Activated naive CD4-positive, alpha-beta T cell treated with anti-CD3 and anti-CD28 coated beads, Interleukin-2, amount 50 U/mL, for 24 hours (primary cell): ENCODE data around the gene VPS37D.
A peak's percentile ranks its signal among the peaks of the same experiment; 100 is the strongest.
"Not testable (repeated sequence)": the region's sequence is repeated elsewhere in the genome, so short reads cannot be mapped to it uniquely, and the experiment has no call there.

Experiments
- H3K27ac Mint-ChIP-seq: one replicate; pipeline ENCODE4 v1.8.0; 2021; ENCODE audit warnings: mild to moderate bottlenecking, mixed read lengths
- H3K27me3 Mint-ChIP-seq: one replicate; pipeline ENCODE4 v1.8.0; 2021; ENCODE audit warnings: mixed read lengths
- H3K36me3 Mint-ChIP-seq: one replicate; pipeline ENCODE4 v1.8.0; 2021; ENCODE audit warnings: mixed read lengths
- H3K4me1 Mint-ChIP-seq: one replicate; pipeline ENCODE4 v1.8.0; 2021; ENCODE audit warnings: mixed read lengths
- H3K4me3 Mint-ChIP-seq: one replicate; pipeline ENCODE4 v1.8.0; 2021; ENCODE audit warnings: mild to moderate bottlenecking, mixed read lengths
- H3K9me3 Mint-ChIP-seq: one replicate; pipeline ENCODE4 v1.8.0; 2021; ENCODE audit warnings: mixed read lengths

Gene VPS37D

GRCh38 chr7:73667344-73668102 is at the start of gene VPS37D:
TSS of gene VPS37D (plus strand) at chr7:73667831. CDS start at chr7:73667959, 128 bp downstream.
- peak within 1 kb of the TSS; percentile 69 for H3K4me3 Mint-ChIP-seq
- H3K27me3 Mint-ChIP-seq, result peaks cover 16% of the 10 kb centered on the region
- H3K9me3 Mint-ChIP-seq, result no peaks in the 10 kb centered on the region

GRCh38 chr7:73618538-73618937 is 49.1 kb upstream of the VPS37D start:
- H3K4me1 Mint-ChIP-seq, result no peaks in the 10 kb centered on the region
- peaks cover 20% of the 10 kb centered on the region for H3K27me3 Mint-ChIP-seq

More at GRCh38 chr7:73667344-73668102, at the start of gene VPS37D:
- Mint-ChIP-seq H3K36me3 (no peaks in the 10 kb centered on the region), H3K4me1 (peaks cover 6% of the 10 kb centered on the region), H3K27ac (peak within 1 kb of the TSS; percentile 4)

GRCh38 chr7:73619394-73619793 is 48.2 kb upstream of the VPS37D start:
- not testable (repeated sequence) for H3K27ac Mint-ChIP-seq, H3K4me3 Mint-ChIP-seq, H3K36me3 Mint-ChIP-seq, H3K9me3 Mint-ChIP-seq, H3K4me1 Mint-ChIP-seq
- peaks cover 16% of the 10 kb centered on the region for H3K27me3 Mint-ChIP-seq

More at GRCh38 chr7:73618538-73618937, 49.1 kb upstream of the VPS37D start:
- H3K27ac Mint-ChIP-seq, result no peak overlapping the region
- no peaks in the 10 kb centered on the region for H3K9me3 Mint-ChIP-seq
- H3K4me3 Mint-ChIP-seq, result no peak overlapping the region
- H3K36me3 Mint-ChIP-seq, result no peaks in the 10 kb centered on the region

GRCh38 chr7:73621168-73622063 is 46.2 kb upstream of the VPS37D start:
- no peaks in the 10 kb centered on the region for H3K4me1 Mint-ChIP-seq

GRCh38 chr7:73622527-73622908 is 45.1 kb upstream of the VPS37D start:
- Mint-ChIP-seq H3K9me3 (no peaks in the 10 kb centered on the region), H3K4me1 (no peaks in the 10 kb centered on the region), H3K36me3 (no peaks in the 10 kb centered on the region), H3K4me3 (no peak overlapping the region), H3K27me3 (peaks cover 24% of the 10 kb centered on the region), H3K27ac (no peak overlapping the region)

More at GRCh38 chr7:73621168-73622063, 46.2 kb upstream of the VPS37D start:
- Mint-ChIP-seq H3K9me3 (no peaks in the 10 kb centered on the region), H3K4me3 (no peak overlapping the region), H3K27ac (no peak overlapping the region), H3K27me3 (peaks cover 21% of the 10 kb centered on the region), H3K36me3 (no peaks in the 10 kb centered on the region)

- peaks cover 29% of the 10 kb centered on the region for H3K27me3 Mint-ChIP-seq
- no peak overlapping the region for H3K27ac Mint-ChIP-seq
- H3K9me3 Mint-ChIP-seq, result no peaks in the 10 kb centered on the region
- no peaks in the 10 kb centered on the region for H3K36me3 Mint-ChIP-seq
- peak overlapping the region; percentile 9 for H3K4me3 Mint-ChIP-seq
- H3K4me1 Mint-ChIP-seq, result no peaks in the 10 kb centered on the region
Observed at GRCh38 chr7:73622909-73623797, 44.5 kb upstream of the VPS37D start.

GRCh38 chr7:73623798-73624668 is 43.6 kb upstream of the VPS37D start, which contains the start of gene MLXIPL:
TSS of gene MLXIPL (minus strand) at chr7:73624522. CDS start at chr7:73624492, 30 bp downstream.
- H3K9me3 Mint-ChIP-seq, result no peaks in the 10 kb centered on the region

GRCh38 chr7:73624669-73625001 is 43.0 kb upstream of the VPS37D start:
- H3K9me3 Mint-ChIP-seq, result no peaks in the 10 kb centered on the region
- peaks cover 37% of the 10 kb centered on the region for H3K27me3 Mint-ChIP-seq
- H3K4me1 Mint-ChIP-seq, result no peaks in the 10 kb centered on the region
- H3K4me3 Mint-ChIP-seq, result peak overlapping the region; percentile 33
- no peak overlapping the region for H3K27ac Mint-ChIP-seq
- no peaks in the 10 kb centered on the region for H3K36me3 Mint-ChIP-seq

More at GRCh38 chr7:73623798-73624668, 43.6 kb upstream of the VPS37D start, which contains the start of gene MLXIPL:
- Mint-ChIP-seq H3K4me1 (no peaks in the 10 kb centered on the region), H3K27ac (no peak within 1 kb of the TSS), H3K4me3 (peak within 1 kb of the TSS; percentile 33), H3K36me3 (no peaks in the 10 kb centered on the region), H3K27me3 (peaks cover 34% of the 10 kb centered on the region)

- Mint-ChIP-seq H3K27ac (no peak overlapping the region), H3K4me1 (no peaks in the 10 kb centered on the region), H3K4me3 (no peak overlapping the region), H3K36me3 (no peaks in the 10 kb centered on the region), H3K27me3 (peaks cover 36% of the 10 kb centered on the region), H3K9me3 (no peaks in the 10 kb centered on the region)
Observed at GRCh38 chr7:73625276-73625675, 42.4 kb upstream of the VPS37D start.

- Mint-ChIP-seq H3K9me3 (no peaks in the 10 kb centered on the region), H3K4me3 (no peak overlapping the region), H3K36me3 (no peaks in the 10 kb centered on the region), H3K4me1 (no peaks in the 10 kb centered on the region), H3K27ac (peak overlapping the region; percentile 65), H3K27me3 (peaks cover 32% of the 10 kb centered on the region)
Observed at GRCh38 chr7:73626814-73627213, 40.8 kb upstream of the VPS37D start.

GRCh38 chr7:73628504-73628903 is 39.1 kb upstream of the VPS37D start:
- Mint-ChIP-seq H3K4me1 (no peaks in the 10 kb centered on the region), H3K27ac (no peak overlapping the region), H3K4me3 (no peak overlapping the region), H3K36me3 (no peaks in the 10 kb centered on the region), H3K27me3 (peaks cover 28% of the 10 kb centered on the region), H3K9me3 (no peaks in the 10 kb centered on the region)

GRCh38 chr7:73631558-73631957 is 36.1 kb upstream of the VPS37D start:
- H3K27me3 Mint-ChIP-seq, result peaks cover 28% of the 10 kb centered on the region
- no peaks in the 10 kb centered on the region for H3K36me3 Mint-ChIP-seq
- no peak overlapping the region for H3K27ac Mint-ChIP-seq
- no peaks in the 10 kb centered on the region for H3K9me3 Mint-ChIP-seq
- H3K4me1 Mint-ChIP-seq, result no peaks in the 10 kb centered on the region
- no peak overlapping the region for H3K4me3 Mint-ChIP-seq

- Mint-ChIP-seq H3K27me3 (peaks cover 19% of the 10 kb centered on the region), H3K4me1 (no peaks in the 10 kb centered on the region), H3K36me3 (no peaks in the 10 kb centered on the region), H3K27ac (no peak overlapping the region), H3K9me3 (no peaks in the 10 kb centered on the region), H3K4me3 (no peak overlapping the region)
Observed at GRCh38 chr7:73633323-73633722, 34.3 kb upstream of the VPS37D start.

GRCh38 chr7:73633844-73634243 is 33.8 kb upstream of the VPS37D start:
- peaks cover 16% of the 10 kb centered on the region for H3K27me3 Mint-ChIP-seq
- H3K4me1 Mint-ChIP-seq, result no peaks in the 10 kb centered on the region
- H3K4me3 Mint-ChIP-seq, result no peak overlapping the region
- H3K9me3 Mint-ChIP-seq, result no peaks in the 10 kb centered on the region
- no peaks in the 10 kb centered on the region for H3K36me3 Mint-ChIP-seq
- H3K27ac Mint-ChIP-seq, result no peak overlapping the region
